GF-D8 (cell line): ENCODE results near the gene CCDC70.
A peak's percentile ranks its signal among the peaks of the same experiment; 100 is the strongest.
"Not testable (repeated sequence)": the region's sequence is repeated elsewhere in the genome, so short reads cannot be mapped to it uniquely, and the experiment has no call there.

Experiments used
- DNase-seq: peaks from one replicate; lab custom pipeline; 2025; lab: John Stamatoyannopoulos, UW

CCDC70 gene

DNA sequence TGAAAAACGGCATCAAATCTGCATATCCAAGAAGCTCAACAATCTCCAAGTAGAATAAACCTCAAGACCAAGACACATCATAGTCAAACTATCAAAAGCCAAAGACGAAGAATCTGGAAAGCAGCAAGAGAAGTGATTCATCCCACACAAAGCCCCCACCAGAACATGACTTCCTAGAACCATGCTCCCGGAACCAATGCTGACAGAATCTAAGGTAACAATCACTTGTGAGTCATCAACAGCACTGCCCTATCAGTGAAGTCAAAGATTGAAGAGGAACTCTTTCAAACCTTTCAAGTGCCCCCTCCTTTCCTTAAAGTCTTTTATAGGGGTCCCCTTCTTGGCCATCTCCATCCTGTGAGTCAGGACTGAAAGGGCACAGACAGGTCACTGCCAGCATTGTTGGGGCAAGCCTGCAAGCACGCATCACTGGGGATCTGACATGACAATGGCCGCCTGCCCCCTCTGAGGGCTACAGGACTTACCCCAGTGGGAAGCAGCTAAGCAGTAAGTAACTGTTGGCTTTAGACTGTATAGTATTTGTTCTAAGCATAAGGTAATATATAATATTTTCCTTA, at the start of gene CCDC70:
Gene CCDC70, plus strand, starts transcription at position 247 of the 578 bp plus-strand sequence. CDS start 3,443 bp downstream, outside the sequence.
- DNase-seq = no peak

DNA sequence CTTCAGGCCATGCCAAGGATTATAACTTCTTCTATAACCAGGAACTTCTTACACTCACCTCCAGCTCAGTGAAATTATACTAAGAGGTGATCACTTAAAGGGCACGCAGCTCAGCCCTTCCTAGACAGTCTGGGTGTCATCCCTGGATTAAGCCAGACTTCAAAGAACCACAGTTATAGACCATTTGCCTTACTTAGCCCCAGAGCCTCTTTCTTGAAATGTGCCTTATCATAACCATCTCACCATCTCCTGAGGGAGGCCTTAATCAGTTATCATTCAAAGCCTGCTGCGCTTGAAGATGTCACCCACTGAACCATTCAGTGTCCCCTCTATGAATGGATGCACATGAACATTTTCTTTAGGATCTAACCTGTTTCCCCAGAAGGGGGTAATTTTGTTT, 47.7 kb upstream of the CCDC70 start:
- no peak for DNase-seq

DNA sequence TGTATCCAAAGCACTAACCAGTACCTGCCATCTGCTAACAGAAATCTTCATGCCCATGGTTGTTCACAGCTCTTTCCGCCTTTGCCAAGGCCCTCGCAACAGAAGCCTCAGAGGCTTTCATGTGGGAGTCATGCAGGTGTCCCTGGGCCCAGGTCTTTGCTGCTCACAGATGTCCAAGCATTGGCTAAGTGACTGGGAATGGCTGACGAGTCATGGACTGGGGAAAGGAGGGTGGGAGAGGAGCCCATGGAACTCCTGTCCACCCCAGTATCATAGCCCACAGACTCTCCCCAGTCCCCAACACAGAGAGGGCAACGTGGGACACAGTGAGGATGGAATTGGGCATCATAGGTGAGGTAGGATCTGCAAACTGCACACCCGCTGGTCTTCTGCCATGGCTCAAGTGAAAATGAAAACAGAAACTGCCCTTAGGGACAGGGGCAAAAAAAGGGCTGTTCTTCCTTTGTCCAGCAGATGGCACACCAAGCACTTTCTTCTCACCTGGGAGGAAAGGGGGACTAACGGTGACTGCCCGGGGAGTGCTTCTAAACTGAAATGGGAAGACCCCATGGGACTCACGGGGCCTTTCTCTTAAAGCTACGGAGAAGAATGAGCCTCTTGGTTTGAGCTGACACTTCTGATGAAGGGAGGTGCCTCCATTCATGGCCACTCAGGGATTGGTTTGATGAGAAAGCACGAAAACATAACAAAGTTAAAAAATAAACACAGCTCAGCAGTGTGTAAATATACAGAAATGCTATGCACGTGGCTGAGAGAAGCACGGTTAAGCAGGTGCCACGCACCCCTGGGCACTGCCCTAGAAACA, 46.7 kb upstream of the CCDC70 start:
- DNase-seq = peak; percentile 27

DNA sequence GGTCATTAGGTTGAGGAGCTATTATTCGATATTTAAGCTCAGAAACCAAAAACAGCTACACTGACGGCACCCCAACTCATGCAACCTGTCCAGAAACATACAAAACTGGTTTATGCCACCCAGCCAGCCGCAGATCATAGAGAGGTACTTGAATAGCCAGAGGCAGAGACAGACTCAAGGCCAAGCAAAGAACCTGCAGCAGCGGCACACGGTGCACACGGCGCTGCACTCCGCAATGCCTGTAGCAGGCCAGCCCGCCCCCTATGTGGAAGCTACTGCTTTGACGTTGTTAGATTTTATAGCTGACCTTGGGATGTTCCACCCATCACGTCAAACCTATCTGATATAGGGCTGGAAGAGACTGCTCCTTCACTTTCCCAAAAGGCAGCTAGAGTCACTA, 45.9 kb upstream of the CCDC70 start:
- no peak for DNase-seq

DNA sequence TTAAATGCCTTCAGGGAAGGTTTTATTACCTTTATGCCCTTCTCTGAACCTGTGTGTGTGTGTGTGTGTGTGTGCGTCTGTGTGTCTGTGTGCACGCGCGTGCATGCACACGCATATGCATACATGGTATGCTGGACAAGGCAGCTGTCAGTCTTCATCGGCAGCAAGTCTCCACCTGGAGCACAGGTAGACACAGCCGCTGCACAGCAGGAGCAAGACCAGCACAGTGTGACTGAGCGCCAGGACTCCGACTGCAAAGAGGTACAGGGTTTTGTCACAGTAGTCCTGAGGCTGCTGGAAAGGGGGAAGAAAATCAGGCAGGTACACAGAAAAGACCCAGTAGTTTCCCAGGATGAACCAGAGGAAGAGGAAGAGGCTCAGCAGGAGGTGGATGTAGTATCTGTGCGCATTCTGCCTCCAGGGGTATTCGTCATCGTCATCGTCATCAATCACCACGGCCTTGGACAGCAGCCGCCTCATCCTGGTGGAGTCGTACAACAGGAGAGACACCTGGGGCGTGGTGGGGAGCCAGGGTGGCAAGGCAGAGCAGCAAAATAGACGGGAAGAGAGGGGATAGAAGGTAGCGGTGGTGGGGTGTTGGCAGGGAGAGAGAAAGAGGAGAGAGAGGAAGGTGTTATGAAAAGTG, 45.0 kb upstream of the CCDC70 start:
- no peak for DNase-seq

DNA sequence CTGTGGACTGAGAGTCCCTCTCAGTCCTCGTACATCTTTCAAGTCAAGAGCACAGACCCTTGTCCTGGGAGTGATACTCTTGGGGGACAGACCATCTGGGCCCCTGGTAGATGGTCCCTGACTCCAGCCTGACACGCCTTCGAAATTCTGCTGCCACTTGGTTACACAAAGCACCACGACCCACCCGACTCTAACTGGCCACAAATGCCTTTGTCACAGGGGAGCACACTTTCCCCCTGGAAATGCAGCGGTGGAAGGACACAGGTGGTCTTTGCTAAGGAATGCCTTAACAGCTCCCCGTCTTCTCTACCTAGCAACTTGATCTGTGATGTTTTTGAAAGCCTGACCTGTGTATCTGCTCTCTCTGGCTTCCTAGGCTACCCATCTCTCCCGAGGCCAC, 44.1 kb upstream of the CCDC70 start:
- DNase-seq = no peak

DNA sequence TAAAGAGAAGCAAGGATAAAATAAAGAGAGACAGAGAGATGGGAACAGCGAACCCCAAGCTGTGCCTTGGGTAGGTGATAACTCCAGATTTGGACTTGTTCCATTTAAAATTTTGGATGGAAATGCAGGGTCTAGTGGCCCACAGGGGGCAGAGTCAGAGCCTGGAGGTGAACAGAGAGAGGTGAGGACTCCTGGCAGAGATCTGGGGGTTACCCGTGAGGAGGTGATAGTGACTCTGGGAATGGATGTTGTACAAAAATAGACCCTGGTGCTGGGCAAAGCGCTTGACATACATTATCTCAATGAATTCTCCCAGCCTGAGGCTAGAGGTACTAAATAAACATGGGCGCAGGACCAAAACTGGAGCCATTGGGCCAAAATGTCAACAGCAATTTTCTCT, 43.5 kb upstream of the CCDC70 start:
- no peak for DNase-seq

DNA sequence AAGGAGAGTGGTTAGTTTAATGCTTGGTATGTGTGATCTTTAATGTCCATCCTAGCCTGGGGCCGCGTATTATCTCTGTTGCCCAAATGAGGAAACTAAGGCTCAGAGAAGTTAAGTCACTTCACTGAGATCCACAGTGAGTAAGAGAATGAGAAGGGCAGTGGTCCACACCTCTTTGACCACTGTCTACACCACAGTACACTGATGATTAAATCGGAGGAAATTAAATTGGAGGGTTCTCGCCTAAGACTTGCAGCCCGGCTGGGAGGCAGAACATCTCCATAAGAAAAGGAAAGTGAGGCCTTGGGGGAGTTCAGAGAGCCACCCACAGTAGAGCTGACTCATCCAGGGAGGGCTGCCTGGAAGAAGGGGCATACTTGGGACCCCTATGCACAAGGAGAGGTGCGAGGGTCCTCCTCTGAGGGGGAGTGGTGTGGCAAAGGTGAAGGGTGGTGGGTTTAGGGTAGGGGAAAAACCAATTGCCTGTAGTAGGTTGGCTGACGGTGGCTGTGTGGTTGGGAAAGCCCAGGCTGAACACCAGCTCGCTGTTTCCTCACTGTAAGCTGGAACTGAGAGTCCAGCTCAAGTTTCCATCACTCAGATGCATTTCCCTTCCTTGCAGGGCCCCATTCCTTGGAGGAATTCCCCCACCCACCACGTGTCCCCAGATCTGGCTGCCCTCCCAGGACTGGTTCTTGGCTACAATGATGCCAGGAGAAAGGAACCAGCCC, 42.8 kb upstream of the CCDC70 start:
- no peak for DNase-seq

DNA sequence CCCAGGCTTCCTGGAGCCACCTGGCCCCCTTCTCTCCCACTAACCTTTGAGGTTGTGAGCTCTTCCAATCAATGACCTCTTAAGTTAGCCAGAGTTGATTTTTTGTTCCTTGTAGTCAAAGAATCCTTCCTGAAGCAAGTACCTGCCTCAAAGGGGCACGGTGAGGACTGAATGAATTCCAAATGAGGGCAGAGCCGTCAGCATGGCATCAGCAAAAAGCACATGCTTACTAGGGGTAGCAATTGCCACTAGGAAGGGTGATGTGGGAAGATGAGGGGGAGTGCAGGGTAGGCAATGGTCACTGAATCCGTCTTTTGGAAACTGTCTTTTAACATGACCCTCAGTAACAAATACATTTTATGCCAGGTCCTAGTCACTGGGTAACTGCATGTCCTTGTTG, 42.2 kb upstream of the CCDC70 start:
- no peak for DNase-seq

DNA sequence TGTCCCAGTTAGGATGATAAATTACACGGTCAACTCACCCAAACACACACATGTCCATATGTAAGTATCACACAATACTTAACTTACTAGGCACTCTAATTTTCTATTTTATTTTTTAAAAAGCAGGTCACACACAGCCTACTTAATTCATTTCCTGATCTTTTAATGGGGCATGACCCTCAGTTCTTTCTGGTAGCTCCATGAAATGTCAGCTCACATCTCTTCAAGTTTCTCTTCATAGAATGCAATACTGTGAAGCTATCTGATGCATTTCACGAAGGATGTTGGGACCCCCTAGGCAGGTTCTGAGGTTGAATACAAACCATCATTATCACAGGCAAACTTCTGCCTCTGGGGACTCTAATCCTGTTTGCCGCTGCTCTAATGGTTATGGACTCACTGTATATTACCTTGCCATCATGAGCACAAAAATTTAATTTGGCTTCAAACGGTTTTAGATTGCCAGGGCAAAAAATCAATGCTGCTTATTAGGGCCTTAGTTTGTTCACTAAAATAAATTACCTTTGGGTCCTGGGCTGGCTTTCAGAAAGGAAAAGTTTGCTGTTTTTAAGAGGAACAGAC, 41.7 kb upstream of the CCDC70 start:
- no peak for DNase-seq

DNA sequence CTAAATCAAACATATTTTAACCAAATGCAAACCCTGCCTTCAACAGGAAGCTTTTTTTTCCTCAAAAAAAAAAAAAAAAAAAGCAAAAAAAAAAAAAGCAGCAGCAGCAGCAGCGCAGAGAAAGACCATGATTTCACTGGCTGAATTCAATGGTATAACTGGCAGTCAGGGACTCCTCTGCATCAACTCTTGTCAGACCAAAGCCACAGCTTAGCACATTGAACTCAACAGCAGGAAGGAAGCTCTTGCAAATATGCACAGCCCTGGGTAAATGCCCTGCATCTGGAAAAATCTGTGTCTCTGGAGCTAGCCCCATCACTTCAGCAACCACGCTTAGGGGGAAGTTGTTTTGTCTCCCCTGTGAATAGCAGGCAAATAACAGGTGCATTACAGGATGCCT, 40.2 kb upstream of the CCDC70 start:
- DNase-seq = peak; percentile 91

DNA sequence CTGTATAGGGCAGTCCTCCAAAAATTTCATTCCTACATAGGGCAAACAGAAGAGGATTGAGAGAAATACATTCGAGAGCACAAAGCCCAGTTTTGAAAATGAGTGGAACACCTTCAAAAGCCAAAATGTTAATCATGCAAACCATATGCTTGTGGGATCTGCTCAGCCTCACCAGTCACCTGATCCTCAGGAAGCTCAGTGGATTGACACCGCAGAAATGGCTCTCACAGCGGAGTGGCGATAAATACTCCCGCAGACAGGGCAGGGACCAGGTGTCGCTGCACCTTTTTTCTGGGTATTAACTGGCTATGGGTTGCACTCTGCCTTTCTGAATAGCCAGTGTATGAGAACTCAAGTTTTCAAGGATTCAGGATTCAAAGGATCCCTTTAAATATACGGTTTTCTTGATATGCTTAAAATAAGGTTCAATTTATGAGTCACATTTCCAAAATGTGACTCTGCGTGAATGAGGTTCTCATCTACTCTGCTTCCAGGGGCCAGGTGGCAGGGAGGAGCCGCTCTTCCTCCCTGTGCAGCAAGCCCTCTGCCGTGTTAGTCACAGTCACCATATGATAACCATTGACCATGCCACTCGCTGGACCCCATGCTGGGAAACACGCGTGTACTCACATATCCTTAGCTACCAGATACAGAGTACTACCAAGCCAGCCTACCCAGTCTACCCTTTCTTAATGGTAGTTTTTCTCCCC, 39.5 kb upstream of the CCDC70 start:
- no peak for DNase-seq

DNA sequence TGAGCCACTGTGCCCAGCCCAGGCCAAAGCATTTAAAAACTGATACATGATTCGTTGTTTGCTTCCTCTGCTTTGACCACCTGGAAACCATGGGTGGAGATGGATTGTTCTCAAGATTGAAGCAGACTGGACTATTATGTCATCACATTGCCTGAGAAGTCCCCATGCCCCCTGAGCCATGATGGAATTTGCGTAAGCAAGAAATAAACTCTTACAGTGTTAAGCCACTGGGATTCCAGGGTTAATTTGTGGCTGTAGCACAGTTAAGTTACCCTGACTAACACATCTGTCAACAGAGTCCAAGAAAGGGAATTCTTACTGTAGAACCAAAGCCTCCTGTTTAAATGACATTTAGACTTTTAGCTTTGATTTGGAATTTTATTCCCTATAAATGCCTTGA, 38.4 kb upstream of the CCDC70 start:
- DNase-seq = no peak

DNA sequence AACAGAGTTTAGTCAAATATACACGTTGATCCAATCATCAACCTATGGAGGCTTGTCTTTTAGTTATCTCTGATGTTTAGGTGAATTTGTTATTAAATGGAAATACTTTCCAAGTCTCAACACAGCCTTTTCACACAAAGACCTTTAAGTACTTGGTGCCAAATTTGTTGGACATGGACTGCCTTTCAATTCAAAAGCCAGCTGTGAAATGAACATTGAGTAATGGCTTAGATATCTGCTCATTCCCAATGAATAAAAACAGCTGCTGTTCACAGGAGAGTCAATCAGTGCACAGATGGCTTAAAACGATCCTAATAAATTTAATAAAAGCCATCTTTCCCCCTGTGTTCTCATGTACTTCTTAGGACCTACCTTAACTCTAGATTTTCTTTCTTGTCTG, 37.9 kb upstream of the CCDC70 start:
- no peak for DNase-seq

DNA sequence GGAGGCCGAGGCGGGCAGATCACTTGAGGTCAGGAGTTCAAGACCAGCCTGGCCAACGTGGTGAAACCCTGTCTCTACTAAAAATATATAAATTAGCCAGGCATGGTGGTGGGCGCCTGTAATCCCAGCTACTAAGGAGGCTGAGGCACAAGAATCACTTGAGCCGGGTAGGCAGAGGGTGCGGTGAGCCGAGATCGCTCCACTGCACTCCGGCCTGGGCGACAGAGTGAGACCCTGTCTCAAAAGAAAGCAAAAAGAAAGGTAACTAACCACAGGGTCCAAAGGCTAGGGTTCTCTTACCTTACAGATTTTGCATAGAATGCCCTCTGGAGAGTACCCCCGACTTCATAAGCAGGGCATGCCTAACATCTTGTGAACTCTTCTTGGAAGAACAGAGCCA, 37.1 kb upstream of the CCDC70 start:
- DNase-seq = not testable (repeated sequence)

DNA sequence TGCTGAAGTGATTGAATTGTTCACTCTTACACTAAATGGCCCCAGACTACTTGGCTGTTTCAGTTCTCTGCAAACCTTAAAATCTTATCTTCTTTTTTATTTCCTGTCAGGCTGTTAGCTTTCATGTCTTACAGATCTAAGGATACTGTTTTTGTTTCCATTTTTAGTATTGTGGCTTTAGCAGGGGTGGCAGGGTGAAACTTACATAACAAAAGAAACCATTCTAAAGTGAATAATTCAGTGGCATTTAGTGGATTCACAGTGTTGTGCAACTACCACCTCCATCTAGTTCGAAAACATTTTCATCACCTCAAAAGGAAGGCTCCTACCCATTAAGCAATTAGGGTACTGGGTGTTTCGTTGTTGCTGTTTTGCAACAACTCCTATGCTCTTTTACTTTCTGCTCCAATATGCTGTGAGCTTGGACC, 36.6 kb upstream of the CCDC70 start:
- peak; percentile 95 for DNase-seq

DNA sequence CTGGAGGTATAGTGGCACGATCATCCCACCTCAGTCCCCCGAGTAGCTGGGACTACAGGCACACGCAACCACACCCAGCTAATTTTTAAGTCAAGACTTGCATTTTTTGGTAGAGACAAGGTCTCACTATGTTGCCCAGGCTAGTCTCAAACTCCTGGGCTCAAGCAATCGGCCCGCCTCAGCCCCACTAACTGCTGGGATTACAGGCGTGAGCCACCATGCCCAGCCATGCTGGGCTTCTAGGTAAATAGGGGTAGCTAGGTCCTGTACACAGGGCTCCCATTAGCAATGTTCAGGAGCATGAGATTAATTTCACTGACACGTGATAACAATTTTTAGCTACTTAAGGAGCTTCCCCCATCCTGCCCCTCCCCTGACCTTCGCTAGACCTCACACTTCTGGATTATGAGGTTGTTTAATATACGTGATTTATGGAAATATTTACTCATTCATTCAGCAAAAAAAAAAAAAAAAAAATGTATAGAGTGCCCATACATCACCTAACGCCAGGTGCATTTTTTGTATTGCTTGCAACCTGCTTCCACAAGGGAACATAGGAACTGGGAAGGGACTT, 36.0 kb upstream of the CCDC70 start:
- DNase-seq = no peak

DNA sequence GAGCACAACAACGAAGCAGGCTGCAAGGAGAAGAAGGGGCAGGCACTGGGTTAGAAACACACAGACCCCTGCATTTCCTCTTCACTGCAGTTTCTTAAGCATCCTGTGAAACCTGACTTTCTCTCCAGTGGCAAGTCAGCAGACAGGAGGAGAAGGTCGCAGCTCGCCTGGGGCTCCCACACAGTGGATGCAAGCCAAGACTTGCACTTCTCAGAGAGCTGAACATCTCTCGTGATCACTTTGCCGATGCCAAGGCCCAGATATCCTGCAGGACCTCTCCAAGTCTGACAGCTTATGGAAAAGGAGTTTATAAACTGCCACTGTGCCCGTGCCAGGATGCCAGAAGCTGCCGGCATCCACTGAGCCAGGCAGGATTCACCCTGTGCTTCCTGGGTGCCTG, 35.2 kb upstream of the CCDC70 start:
- DNase-seq = no peak

DNA sequence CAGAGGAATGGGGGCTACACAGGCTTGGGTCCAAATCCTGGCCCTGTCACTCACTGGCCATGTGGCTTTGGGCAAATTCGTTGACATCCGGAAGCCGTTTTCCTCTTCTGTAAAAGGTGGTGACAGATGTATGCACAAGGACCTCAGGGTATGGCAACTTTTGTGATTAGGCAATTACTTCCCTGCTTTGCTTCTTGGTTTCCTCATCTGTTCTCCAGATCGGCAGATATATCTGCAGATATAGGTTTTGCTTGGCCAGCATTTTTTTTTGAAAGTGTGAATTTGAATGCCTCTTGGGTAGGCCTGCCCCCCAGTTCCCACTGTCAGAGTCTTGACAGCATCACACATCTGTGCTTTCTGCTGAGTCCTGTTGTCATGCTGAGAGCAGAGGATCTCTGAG, 34.5 kb upstream of the CCDC70 start:
- peak; percentile 88 for DNase-seq

DNA sequence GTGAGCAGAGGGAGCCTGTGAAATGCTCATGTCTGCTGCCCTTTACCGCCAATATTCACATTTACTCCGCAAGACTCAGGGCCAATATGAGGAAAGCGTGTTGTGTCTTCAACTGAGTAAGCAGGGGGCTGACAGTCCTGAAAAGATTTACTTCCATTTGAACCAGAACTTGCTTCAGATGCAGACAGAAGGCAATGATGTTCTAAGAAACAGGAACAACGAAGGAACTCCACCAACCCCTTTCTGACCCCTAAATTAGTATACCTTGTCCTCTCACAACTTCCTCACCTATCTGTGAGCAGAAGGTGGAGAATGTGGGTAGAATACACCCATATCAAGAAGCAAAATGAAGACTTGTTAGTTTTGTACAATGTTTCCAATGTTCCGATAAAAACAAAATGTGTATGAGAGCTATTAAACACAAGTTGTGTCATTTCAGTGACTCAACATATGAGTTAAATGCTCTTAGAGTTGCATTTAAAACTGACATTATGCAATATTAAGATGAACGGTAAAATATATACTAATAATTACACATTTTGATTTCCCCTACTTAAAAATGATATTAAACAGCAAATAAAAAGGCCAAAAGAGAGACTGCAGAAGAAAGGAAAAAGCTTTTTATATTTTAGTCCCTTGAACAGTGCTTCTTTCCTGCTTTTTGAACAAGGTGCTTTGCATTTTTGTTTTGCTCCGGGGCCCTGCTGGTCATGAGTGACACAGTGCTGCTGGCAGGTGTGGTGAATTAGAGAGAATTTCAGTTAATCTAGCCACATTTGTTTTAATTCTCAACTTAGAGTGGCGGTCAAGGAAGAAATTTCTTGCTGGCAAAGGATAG, 32.8 kb upstream of the CCDC70 start:
- no peak for DNase-seq
